Tibial nerve (tissue), 4 donors: ENCODE results near the gene QARS1.

Source experiments
- CTCF ChIP-seq, 5 experiments: fragments of 200-600 bp in 3 of 5; fragments of 450-650 bp in 2 of 5; sonication (generic) in 3 of 5; IDR thresholded peaks; one replicate each; pipeline ENCODE4 v1.5.1; 2016 to 2019; ENCODE audit warnings: antibody characterized with exemption in 5 of 5, mild to moderate bottlenecking in 3 of 5, moderate library complexity in 2 of 5
- EP300 ChIP-seq, 2 donors: sonication (generic); formaldehyde crosslinking; IDR thresholded peaks; one replicate each; pipeline ENCODE4 v1.6.1; 2017; ENCODE audit warnings: antibody characterized with exemption in 2 of 2, mild to moderate bottlenecking in 1 of 2
- POLR2A ChIP-seq, 2 donors: fragments of 450-650 bp; IDR thresholded peaks; one replicate each; pipeline ENCODE4 v1.6.1; 2017; ENCODE audit warnings: antibody characterized with exemption in 2 of 2, mild to moderate bottlenecking in 2 of 2, moderate library complexity in 2 of 2

- TF ChIP-seq CTCF (IDR thresholded peaks at IDR 0.05) = no peak
- TF ChIP-seq POLR2A (IDR thresholded peaks at IDR 0.05) = no peak
- TF ChIP-seq EP300 (IDR thresholded peaks at IDR 0.05) = no peak
Measured at GRCh38 chr3:49100046-49100615, 4.4 kb downstream of the QARS1 start.
